ENCODE measurements around the gene FAM184B. TPM values are rescaled to one million over a fixed set of nuclear protein-coding genes. Genes with fewer than 3 reads are reported as not detected.

The FAM184B gene
- total RNA-seq (not detected), polyA plus RNA-seq (not detected)

- Mint-ChIP-seq H3K4me3 (peak within 1 kb of the TSS in 5 of 8 donors; percentile 7 to 54 (median 30)), H3K27ac (no peak within 1 kb of the TSS), H3K9me3 (peaks cover 0 to 2% (median 0%) of the 10 kb centered on the region in 8 donors), H3K27me3 (peaks cover 22 to 26% of the 10 kb centered on the region in 2 donors), H3K36me3 (no peaks in the 10 kb centered on the region), H3K4me1 (peaks cover 7 to 16% (median 11%) of the 10 kb centered on the region in 4 donors)
- no peaks in the 10 kb centered on the region for H3K4me1 ChIP-seq (ENCODE audit: insufficient read depth, low read length)
- no peak within 1 kb of the TSS for H3K27ac ChIP-seq (ENCODE audit: low read depth, low read length)
- no peaks in the 10 kb centered on the region for H3K9me3 ChIP-seq (ENCODE audit: control insufficient read depth in 1 of 2, low read length in 2 of 2)
- ChIA-PET CTCF (ENCODE audit: partially characterized antibody) (no interaction called here), POLR2A (ENCODE audit: partially characterized antibody) (no interaction called here)
- no peaks in the 10 kb centered on the region for H3K36me3 ChIP-seq (ENCODE audit: insufficient read depth, low read length)
- H3K27me3 ChIP-seq (ENCODE audit: insufficient read depth, low read length) = no peaks in the 10 kb centered on the region
- H3K4me3 ChIP-seq (ENCODE audit: low read length in 2 of 2) = no peak within 1 kb of the TSS
- DNase-seq = no peak
- intact Hi-C loops (cut with micrococcal nuclease) = no loop called here
These were observed at the start of gene FAM184B for GRCh38 chr4:17781300-17782287. TSS of gene FAM184B (minus strand) at chr4:17781621. CDS start at chr4:17781299, 322 bp downstream.

GRCh38 chr4:17823871-17824669 lies 42.6 kb upstream of the FAM184B start:
- H3K9me3 Mint-ChIP-seq = peaks cover 0 to 2% (median 0%) of the 10 kb centered on the region in 8 donors
- intact Hi-C loops (cut with micrococcal nuclease) = no loop called here
- Histone ChIP-seq H3K4me3 (ENCODE audit: low read length in 2 of 2) (no peak overlapping the region), H3K27ac (ENCODE audit: low read depth, low read length) (no peak overlapping the region), H3K27me3 (ENCODE audit: insufficient read depth, low read length) (no peaks in the 10 kb centered on the region), H3K36me3 (ENCODE audit: insufficient read depth, low read length) (no peaks in the 10 kb centered on the region), H3K9me3 (ENCODE audit: control insufficient read depth in 1 of 2, low read length in 2 of 2) (no peaks in the 10 kb centered on the region), H3K4me1 (ENCODE audit: insufficient read depth, low read length) (peaks cover 23% of the 10 kb centered on the region)
- peak overlapping the region in 3 of 7 donors; percentile 2 to 47 (median 2) for H3K27ac Mint-ChIP-seq
- no peaks in the 10 kb centered on the region for H3K36me3 Mint-ChIP-seq
- peak overlapping the region in 3 of 8 donors; percentile 36 to 54 (median 50) for H3K4me3 Mint-ChIP-seq
- POLR2A ChIA-PET (ENCODE audit: partially characterized antibody) = interaction anchor here (1.4 kb wide), 1 partner anchor 210 kb away, joined by 4 read pairs; the partner anchor contains the start of gene MED28
- peaks cover 12 to 25% (median 15%) of the 10 kb centered on the region in 4 donors for H3K4me1 Mint-ChIP-seq
- CTCF ChIA-PET (ENCODE audit: partially characterized antibody) = interaction anchor here (4.5 kb wide), 1 partner anchor 8 kb away, joined by 31 read pairs; no protein-coding TSS in a partner anchor
- H3K27me3 Mint-ChIP-seq = no peaks in the 10 kb centered on the region
- no peak for DNase-seq

GRCh38 chr4:17817027-17817426 lies 35.6 kb upstream of the FAM184B start:
- POLR2A ChIA-PET (ENCODE audit: partially characterized antibody) = interaction anchor here (1.3 kb wide), 2 partner anchors 11 to 202 kb away, joined by 3 to 5 read pairs; partner anchors contain the start of gene MED28
- H3K9me3 Mint-ChIP-seq = no peaks in the 10 kb centered on the region
- peak in 4 of 5 donors; percentile 45 to 58 (median 50) for DNase-seq
- peak overlapping the region; percentile 31 to 74 (median 57) for H3K27ac Mint-ChIP-seq
- H3K27me3 Mint-ChIP-seq = no peaks in the 10 kb centered on the region
- Histone ChIP-seq H3K27ac (ENCODE audit: low read depth, low read length) (no peak overlapping the region), H3K4me3 (ENCODE audit: low read length in 2 of 2) (no peak overlapping the region), H3K4me1 (ENCODE audit: insufficient read depth, low read length) (peaks cover 12% of the 10 kb centered on the region), H3K27me3 (ENCODE audit: insufficient read depth, low read length) (no peaks in the 10 kb centered on the region), H3K36me3 (ENCODE audit: insufficient read depth, low read length) (no peaks in the 10 kb centered on the region), H3K9me3 (ENCODE audit: control insufficient read depth in 1 of 2, low read length in 2 of 2) (no peaks in the 10 kb centered on the region)
- no peaks in the 10 kb centered on the region for H3K36me3 Mint-ChIP-seq
- peaks cover 12 to 17% (median 15%) of the 10 kb centered on the region in 4 donors for H3K4me1 Mint-ChIP-seq
- CTCF ChIA-PET (ENCODE audit: partially characterized antibody) = interaction anchor here (0.5 to 4.8 kb wide), 28 partner anchors 9 to 776 kb away, joined by 3 to 80 read pairs (median 4); partner anchors contain the start of gene MED28
- intact Hi-C loops (cut with micrococcal nuclease) = loop anchor here (1.0 kb wide), 2 partner anchors 550 to 776 kb away; no protein-coding TSS in a partner anchor
- H3K4me3 Mint-ChIP-seq = peak overlapping the region in 7 of 8 donors; percentile 8 to 84 (median 58)

- Mint-ChIP-seq H3K9me3 (no peaks in the 10 kb centered on the region), H3K27ac (no peak overlapping the region)
- H3K27ac ChIP-seq (ENCODE audit: low read depth, low read length) = no peak overlapping the region
These were observed 34.7 kb upstream of the FAM184B start for GRCh38 chr4:17816142-17816541.

GRCh38 chr4:17814140-17814539 lies 32.7 kb upstream of the FAM184B start:
- H3K4me1 Mint-ChIP-seq = peaks cover 23 to 43% (median 33%) of the 10 kb centered on the region in 4 donors

More at GRCh38 chr4:17816142-17816541, 34.7 kb upstream of the FAM184B start:
- Histone ChIP-seq H3K36me3 (ENCODE audit: insufficient read depth, low read length) (no peaks in the 10 kb centered on the region), H3K9me3 (ENCODE audit: control insufficient read depth in 1 of 2, low read length in 2 of 2) (no peaks in the 10 kb centered on the region), H3K4me1 (ENCODE audit: insufficient read depth, low read length) (peaks cover 21% of the 10 kb centered on the region), H3K27me3 (ENCODE audit: insufficient read depth, low read length) (no peaks in the 10 kb centered on the region), H3K4me3 (ENCODE audit: low read length in 2 of 2) (no peak overlapping the region)
- intact Hi-C loops (cut with micrococcal nuclease) = no loop called here
- POLR2A ChIA-PET (ENCODE audit: partially characterized antibody) = interaction anchor here (1.3 kb wide), 1 partner anchor 201 kb away, joined by 5 read pairs; the partner anchor contains the start of gene MED28
- H3K4me1 Mint-ChIP-seq = peaks cover 16 to 26% (median 21%) of the 10 kb centered on the region in 4 donors
- CTCF ChIA-PET (ENCODE audit: partially characterized antibody) = interaction anchor here (0.7 to 4.8 kb wide), 15 partner anchors 8 to 777 kb away, joined by 3 to 80 read pairs (median 6); partner anchors contain the start of gene MED28
- H3K36me3 Mint-ChIP-seq = no peaks in the 10 kb centered on the region
- H3K27me3 Mint-ChIP-seq = no peaks in the 10 kb centered on the region
- H3K4me3 Mint-ChIP-seq = no peak overlapping the region
- DNase-seq = no peak

GRCh38 chr4:17812801-17813200 lies 31.4 kb upstream of the FAM184B start:
- intact Hi-C loops (cut with micrococcal nuclease) = loop anchor here (5.0 kb wide), 1 partner anchor 1586 kb away; the partner anchor contains the start of gene TAPT1
- H3K27ac ChIP-seq (ENCODE audit: low read depth, low read length) = no peak overlapping the region
- Mint-ChIP-seq H3K9me3 (peaks cover 0 to 3% (median 0%) of the 10 kb centered on the region in 8 donors), H3K4me3 (peak overlapping the region in 2 of 8 donors; percentile 9 to 47), H3K27ac (peak overlapping the region in 3 of 7 donors; percentile 4 to 47 (median 19)), H3K4me1 (peaks cover 32 to 52% (median 43%) of the 10 kb centered on the region in 4 donors), H3K36me3 (peaks cover 7 to 13% of the 10 kb centered on the region in 2 donors), H3K27me3 (no peaks in the 10 kb centered on the region)
- H3K27me3 ChIP-seq (ENCODE audit: insufficient read depth, low read length) = no peaks in the 10 kb centered on the region
- ChIA-PET POLR2A (ENCODE audit: partially characterized antibody) (no interaction called here), CTCF (ENCODE audit: partially characterized antibody) (no interaction called here)
- peaks cover under 1% of the 10 kb centered on the region for H3K36me3 ChIP-seq (ENCODE audit: insufficient read depth, low read length)
- DNase-seq = no peak
- H3K4me1 ChIP-seq (ENCODE audit: insufficient read depth, low read length) = peaks cover 43% of the 10 kb centered on the region
- H3K4me3 ChIP-seq (ENCODE audit: low read length in 2 of 2) = no peak overlapping the region
- H3K9me3 ChIP-seq (ENCODE audit: control insufficient read depth in 1 of 2, low read length in 2 of 2) = no peaks in the 10 kb centered on the region

More at GRCh38 chr4:17814140-17814539, 32.7 kb upstream of the FAM184B start:
- H3K27me3 Mint-ChIP-seq = no peaks in the 10 kb centered on the region
- H3K9me3 Mint-ChIP-seq = peaks cover 0 to 3% (median 0%) of the 10 kb centered on the region in 8 donors
- H3K27ac ChIP-seq (ENCODE audit: low read depth, low read length) = no peak overlapping the region
- H3K4me3 ChIP-seq (ENCODE audit: low read length in 2 of 2) = no peak overlapping the region
- H3K27ac Mint-ChIP-seq = peak overlapping the region in 3 of 7 donors; percentile 35 to 75 (median 73)
- H3K36me3 Mint-ChIP-seq = peaks cover 0 to 8% of the 10 kb centered on the region in 2 donors
- peaks cover 29% of the 10 kb centered on the region for H3K4me1 ChIP-seq (ENCODE audit: insufficient read depth, low read length)
- no peak for DNase-seq
- intact Hi-C loops (cut with micrococcal nuclease) = loop anchor here (5.0 kb wide), 1 partner anchor 1587 kb away; the partner anchor contains the start of gene TAPT1
- POLR2A ChIA-PET (ENCODE audit: partially characterized antibody) = no interaction called here
- CTCF ChIA-PET (ENCODE audit: partially characterized antibody) = interaction anchor here (3.6 to 4.8 kb wide), 2 partner anchors 9 to 779 kb away, joined by 28 to 80 read pairs; no protein-coding TSS in a partner anchor
- no peaks in the 10 kb centered on the region for H3K27me3 ChIP-seq (ENCODE audit: insufficient read depth, low read length)
- no peak overlapping the region for H3K4me3 Mint-ChIP-seq
- H3K9me3 ChIP-seq (ENCODE audit: control insufficient read depth in 1 of 2, low read length in 2 of 2) = no peaks in the 10 kb centered on the region
- no peaks in the 10 kb centered on the region for H3K36me3 ChIP-seq (ENCODE audit: insufficient read depth, low read length)
